GM10266 (cell line): ENCODE measurements around the gene CNOT3.
A peak's percentile ranks its signal among the peaks of the same experiment; 100 is the strongest.
"Not testable (repeated sequence)": the region's sequence is repeated elsewhere in the genome, so short reads cannot be mapped to it uniquely, and the experiment has no call there.

ENCODE experiments used
- DNase-seq: peaks from one replicate; pipeline ENCODE4 v3.0.0; 2012; ENCODE audit errors: extremely low spot score
- TF ChIP-seq, protein P1 (sequence below): IDR thresholded peaks from 2 replicates; pipeline ENCODE4 v1.5.1; 2012; ENCODE audit warnings: mild to moderate bottlenecking, low read depth; ENCODE audit not compliant: control insufficient read depth, insufficient read depth; ENCODE audit errors: missing control alignments

The CNOT3 gene

DNA sequence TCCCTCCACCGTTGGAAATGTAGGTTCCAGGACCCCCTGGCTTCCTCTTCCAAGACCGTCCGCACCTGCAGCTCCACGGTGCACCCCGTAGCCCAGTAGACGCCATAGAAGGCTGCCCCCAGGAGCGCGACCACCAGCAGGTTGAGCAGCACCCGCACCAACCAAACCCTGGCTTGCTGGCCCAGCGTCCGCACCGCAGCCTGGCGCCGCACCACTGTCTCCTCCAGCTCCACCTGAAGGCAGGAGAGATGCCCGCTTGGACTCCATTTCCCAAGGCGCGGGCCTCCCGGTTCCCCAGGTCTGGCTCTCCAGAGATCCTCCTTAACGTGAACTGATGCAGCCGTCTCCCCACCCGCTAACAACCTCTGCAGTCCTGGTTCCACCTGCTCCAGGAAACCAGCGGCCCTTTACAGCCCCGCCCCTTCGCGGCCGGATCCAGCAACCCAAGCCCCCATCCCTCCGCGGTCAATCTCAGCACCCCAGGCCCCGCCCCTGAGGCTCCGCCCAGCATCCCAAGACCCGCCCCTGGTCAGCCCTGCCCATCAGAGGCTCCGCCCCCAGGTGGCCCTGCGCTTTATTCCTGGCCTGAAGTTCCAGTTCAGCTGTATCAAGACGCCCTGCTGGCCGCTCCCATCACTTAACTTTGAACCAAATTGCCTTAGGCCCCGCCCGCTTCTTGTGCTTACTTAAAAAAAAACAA lies 27.0 kb downstream of the CNOT3 start:
- DNase-seq = no peak
- TF ChIP-seq, protein P1, sequence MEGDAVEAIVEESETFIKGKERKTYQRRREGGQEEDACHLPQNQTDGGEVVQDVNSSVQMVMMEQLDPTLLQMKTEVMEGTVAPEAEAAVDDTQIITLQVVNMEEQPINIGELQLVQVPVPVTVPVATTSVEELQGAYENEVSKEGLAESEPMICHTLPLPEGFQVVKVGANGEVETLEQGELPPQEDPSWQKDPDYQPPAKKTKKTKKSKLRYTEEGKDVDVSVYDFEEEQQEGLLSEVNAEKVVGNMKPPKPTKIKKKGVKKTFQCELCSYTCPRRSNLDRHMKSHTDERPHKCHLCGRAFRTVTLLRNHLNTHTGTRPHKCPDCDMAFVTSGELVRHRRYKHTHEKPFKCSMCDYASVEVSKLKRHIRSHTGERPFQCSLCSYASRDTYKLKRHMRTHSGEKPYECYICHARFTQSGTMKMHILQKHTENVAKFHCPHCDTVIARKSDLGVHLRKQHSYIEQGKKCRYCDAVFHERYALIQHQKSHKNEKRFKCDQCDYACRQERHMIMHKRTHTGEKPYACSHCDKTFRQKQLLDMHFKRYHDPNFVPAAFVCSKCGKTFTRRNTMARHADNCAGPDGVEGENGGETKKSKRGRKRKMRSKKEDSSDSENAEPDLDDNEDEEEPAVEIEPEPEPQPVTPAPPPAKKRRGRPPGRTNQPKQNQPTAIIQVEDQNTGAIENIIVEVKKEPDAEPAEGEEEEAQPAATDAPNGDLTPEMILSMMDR = no peak

DNA sequence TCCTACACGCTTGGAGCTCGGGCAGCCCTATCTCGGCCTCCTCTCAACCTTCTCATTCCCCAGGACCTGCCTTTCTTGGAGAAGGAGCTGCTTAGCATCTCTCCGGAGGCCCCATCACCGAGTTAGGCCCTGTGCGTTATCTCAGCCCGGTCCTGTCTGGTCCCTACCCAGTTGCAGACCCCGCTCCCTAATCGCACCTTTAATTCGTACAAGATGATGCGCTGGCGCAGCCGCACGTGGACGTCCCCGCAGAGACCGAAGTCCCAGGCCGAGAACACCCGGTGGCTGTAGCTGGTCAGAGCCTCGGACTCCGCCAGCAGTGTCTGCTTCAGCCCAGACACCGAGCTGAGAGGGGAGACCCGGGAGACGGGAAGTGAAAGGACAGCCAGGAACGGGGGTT lies 27.7 kb downstream of the CNOT3 start:
- TF ChIP-seq, protein P1 = no peak
- DNase-seq = no peak

DNA sequence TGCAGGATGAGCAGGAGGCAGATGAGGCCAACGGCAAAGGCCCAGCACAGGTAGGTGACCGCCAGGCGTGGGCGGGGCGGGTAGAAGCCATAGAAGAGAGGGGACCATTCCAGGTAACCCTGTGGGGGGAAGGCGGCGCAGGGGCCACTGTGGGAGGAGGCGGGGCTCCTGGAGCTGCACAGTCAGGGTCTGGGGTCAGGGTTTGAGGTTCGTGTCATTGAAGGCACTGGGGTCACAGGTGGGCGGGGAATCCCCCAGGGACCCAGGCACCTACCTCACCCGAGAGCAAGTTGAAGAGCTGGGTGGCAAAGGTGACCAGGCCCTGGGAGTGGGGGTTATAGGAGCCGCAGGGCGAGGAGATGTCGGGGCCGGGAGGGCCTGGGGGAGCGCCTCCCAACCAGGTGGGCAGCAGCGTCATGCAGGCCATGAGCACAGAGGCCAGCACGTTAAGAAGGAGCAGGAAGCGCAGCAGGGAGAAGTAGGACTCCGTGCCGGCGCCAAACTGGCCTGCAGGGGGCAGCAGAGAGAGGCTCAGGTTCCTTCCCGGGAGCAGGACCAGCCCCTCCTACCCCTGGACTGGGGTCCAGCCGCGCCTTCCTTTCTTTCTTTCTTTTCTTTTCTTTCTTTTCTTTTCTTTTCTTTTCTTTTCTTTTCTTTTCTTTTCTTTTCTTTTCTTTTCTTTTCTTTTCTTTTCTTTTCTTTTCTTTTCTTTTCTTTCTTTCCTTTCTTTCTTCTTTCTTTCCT lies 30.8 kb downstream of the CNOT3 start:
- DNase-seq = peak; percentile 92
- TF ChIP-seq, protein P1 = peak; percentile 98

DNA sequence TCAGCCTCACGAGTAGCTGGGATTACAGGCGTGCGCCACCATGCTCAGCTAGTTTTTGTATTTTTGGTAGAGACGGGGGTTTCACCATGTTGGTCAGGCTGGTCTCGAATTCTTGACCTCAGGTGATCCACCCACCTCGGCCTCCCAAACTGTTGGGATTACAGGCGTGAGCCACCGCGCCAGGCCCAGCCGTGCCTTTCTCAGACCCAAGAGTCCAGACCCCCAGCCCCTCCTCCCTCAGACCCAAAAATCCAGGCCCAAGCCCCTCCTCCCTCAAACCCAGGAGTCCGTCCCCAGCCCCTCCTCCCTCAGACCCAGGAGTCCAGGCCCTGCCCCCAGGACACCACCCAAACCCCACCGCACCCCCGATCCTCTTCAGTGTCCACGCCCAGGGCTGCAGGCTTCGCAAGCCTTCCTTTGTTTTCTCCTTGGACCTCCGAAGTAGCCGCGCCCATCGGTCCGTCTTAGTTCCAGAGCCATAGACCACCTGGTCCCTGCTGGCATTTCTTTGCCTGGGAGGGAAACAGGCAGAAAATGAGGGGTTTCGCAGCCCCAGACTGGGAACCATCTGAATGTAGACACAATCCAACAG lies 31.7 kb downstream of the CNOT3 start:
- TF ChIP-seq, protein P1 = no peak
- no peak for DNase-seq

DNA sequence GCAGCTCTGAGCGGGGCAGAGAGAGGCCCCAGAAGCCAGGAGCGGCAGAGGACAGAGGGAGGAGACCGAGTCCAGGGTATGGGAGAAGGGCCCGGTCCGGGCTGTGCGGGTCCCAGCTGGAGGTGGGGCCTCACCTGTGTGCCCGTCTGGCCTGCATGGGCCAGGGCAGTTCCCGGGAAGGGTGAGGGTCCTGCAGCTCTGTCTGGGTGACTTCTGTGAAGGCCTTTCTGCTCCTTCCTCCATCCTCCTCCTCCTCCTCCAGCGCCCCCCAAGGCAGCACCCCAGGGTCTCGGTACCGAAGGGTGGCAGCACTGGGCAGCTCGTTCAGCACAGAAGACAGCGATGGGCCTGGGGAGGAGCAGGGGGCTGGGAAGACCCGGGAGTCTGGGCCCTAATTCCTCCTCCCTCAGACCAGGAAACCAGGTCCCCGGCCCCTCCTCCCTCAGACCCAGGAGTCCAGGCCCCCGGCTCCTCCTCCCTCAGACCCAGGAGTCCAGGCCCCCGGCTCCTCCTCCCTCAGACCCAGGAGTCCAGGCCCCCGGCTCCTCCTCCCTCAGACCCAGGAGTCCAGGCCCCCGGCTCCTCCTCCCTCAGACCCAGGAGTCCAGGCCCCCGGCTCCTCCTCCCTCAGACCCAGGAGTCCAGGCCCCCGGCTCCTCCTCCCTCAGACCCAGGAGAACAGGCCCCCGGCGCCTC lies 34.3 kb downstream of the CNOT3 start:
- DNase-seq = not testable (repeated sequence)

DNA sequence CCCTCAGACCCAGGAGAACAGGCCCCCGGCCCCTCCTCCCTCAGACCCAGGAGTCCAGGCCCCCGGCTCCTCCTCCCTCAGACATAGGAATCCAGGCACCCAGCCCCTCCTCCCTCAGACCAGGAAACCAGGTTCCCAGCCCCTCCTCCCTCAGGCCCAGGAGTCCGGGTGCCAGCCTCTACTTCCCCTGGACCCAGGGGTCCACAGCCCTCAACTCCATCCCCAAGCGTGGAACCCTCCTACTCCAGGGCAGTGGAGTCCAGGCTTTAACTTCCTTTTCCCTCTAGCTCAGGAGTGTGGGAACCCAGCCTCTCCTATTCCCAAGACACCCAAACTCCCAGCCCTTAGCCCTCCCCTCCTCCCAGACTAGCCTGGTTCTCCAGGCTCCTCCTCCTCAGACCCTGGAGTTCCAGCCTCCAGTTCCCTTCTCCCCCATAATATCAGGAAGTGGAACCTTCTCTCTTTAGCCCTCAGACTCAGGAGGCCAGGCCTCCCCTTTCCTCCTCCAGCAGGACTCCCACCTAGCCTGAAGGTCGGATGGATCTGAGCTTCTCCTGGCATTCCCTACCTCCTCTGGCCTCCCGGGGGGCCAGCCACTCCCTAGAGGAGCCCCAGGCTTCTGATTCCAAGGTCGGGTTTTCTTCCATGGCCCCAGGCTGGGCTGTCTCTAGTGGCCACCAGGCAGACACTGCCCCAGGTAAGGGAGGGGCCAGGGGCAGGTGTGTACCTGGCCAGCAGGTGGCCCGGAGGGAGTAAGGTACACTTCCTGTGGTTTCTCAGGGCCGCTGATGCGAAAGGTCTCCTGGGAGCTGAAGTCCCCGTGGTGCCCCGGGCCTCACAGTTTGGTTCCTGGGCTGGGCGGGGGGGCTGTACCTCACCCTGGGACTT lies 35.2 kb downstream of the CNOT3 start, which contains the start of gene TMC4:
Gene TMC4 (minus strand): TSS at position 690 of the 888 bp plus-strand sequence. CDS start 43 bp downstream, at position 647.
- DNase-seq = no peak
- TF ChIP-seq, protein P1 = no peak

DNA sequence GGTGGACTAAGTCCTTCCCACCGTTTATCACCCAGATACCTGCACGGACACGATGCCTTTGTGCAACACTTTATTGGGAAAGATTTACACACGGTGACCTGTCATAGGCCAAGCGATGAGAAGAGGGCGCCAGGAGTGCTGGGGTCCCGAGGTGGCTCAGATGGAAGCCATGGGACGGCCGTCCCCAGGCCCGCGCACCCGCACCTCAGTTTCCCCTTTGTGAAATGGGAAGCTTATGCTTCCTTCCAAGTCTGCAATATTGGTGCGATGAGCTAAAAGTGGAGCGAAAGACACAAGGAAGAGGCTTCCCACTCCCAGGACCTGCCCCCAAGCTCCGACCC lies 35.8 kb downstream of the CNOT3 start:
- TF ChIP-seq, protein P1 = no peak

More for the DNA sequence above, 35.8 kb downstream of the CNOT3 start:
- no peak for DNase-seq
